AG20443 (cell line): ENCODE data around the gene CFHR1.
"Not testable (repeated sequence)": the region's sequence is repeated elsewhere in the genome, so short reads cannot be mapped to it uniquely, and the experiment has no call there.

Experiments used
- DNase-seq: peaks from one replicate; pipeline ENCODE4 v3.0.0; 2012; ENCODE audit warnings: low spot score, mixed read lengths

The CFHR1 gene

GRCh38 chr1:196819531-196819930 lies at the start of gene CFHR1:
CFHR1 (plus strand) TSS chr1:196819731; CDS start chr1:196819845, 114 bp downstream.
- DNase-seq = not testable (repeated sequence)

DNA sequence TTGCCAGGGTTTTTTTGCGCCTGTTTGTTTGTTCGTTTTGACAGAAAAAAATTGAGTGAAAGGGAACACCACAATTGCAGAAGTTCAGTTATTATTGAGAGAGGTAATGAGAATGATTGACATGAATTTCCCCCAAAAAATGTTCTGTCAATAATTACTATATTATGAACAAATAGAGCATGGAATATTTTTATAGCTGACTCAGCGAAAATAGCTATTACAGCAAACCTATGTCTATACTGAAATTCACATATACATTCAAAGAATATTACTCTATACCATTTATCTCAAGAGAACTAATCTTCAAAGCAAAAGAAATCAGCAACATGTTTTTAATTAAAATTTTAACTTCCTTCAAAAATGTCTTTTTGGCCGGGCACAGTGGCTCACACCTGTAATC lies 49.7 kb upstream of the CFHR1 start:
- DNase-seq = not testable (repeated sequence)

DNA sequence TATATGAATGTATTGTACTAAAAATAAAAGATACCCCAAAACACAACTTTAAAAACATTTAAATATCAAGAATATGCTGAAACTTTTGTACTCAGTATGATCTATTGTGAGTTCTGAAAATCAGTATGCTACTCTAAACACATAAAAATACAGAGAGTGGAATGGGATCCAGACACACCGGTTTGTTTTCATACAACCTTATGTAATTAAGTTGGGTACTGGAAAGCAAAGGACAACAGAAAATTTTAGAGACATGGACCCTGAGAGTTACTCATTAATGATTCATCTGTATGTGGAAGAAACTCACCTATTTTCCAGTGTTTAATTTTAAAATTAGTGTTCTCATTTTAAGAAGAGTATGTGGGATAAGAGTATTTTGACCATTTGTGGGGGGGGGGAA lies 45.8 kb upstream of the CFHR1 start:
- no peak for DNase-seq

DNA sequence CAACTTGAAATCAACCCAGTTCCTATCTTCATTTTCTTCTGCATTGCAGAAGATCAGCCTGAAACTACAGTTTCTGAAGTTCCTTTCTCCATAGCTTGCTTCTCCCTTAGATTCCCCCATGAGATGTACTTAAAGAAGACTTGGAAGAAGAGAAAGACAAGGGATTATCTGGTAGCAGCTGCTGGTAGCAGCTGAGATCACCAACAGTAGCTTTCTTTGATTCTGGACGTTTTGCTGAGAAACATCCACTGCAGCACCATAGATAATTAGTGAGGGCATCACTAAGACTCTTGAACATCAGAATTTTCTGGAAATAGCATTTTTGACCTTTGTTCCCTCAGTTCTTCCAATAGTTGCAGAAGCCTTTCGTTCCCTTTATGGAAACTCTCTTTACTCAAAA lies 45.4 kb upstream of the CFHR1 start:
- no peak for DNase-seq

GRCh38 chr1:196774603-196775002 lies 44.9 kb upstream of the CFHR1 start, which contains the start of gene CFHR3:
CFHR3 (plus strand) TSS chr1:196774840; CDS start chr1:196774887, 47 bp downstream.
- no peak for DNase-seq

GRCh38 chr1:196777603-196778002 lies 41.9 kb upstream of the CFHR1 start:
- DNase-seq = no peak

GRCh38 chr1:196779093-196779492 lies 40.4 kb upstream of the CFHR1 start:
- no peak for DNase-seq

DNA sequence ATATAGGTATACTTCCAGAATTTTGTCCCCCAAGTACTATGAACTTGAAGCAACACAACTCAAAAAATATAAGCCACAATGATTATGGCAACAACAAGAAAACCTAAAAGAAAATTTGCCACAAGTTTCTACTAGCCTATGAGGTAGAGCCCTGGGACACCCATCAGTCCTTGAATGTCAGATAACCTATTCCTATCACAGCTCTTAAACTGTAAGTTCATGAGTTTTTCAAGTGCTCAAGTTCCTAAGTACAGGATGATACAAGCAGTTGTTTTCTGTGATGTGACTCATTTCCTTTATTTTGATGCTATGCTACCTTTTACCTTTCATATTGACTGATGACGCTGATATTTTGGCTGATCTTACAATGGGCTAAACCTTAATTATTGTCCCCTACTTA lies 28.3 kb upstream of the CFHR1 start:
- DNase-seq = not testable (repeated sequence)

- not testable (repeated sequence) for DNase-seq
These were observed 25.4 kb upstream of the CFHR1 start for GRCh38 chr1:196794103-196794502.

DNA sequence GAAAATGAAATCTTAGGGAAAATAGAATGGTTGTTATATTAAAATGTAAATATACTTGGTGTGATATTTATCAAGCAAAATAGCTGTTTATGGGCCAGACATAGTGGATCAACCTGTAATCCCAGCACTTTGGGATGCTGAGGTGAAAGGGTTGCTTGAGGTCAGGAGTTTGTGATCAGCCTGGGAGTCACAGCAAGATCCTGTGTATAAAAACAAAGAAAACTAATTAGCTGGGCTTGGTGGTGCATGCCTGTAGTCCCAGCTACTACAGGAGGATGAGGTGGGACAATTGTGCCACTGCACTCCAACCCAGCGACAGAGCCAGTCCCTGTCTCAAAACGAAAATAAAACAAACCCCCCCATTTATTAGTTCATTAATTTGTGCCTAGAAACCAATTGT lies 21.6 kb upstream of the CFHR1 start:
- no peak for DNase-seq

DNA sequence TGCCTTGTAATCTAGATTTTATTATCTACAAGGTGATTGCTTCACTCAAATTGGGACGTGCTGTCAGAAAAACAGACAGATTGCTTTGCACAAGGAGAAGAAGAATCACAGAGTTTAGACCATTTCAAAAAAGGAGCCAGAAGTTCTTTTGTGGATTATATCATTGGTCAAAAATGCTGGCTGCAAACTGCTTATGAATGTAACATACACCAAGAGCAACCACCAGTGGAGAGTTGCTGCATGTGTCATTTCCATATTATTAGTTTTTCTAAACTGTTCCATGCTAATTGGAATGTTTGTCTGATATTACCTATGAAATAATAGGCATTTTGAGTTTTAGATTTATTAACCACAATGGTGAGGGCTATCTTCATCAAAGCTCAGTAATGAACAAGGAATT lies 17.6 kb upstream of the CFHR1 start:
- not testable (repeated sequence) for DNase-seq

DNA sequence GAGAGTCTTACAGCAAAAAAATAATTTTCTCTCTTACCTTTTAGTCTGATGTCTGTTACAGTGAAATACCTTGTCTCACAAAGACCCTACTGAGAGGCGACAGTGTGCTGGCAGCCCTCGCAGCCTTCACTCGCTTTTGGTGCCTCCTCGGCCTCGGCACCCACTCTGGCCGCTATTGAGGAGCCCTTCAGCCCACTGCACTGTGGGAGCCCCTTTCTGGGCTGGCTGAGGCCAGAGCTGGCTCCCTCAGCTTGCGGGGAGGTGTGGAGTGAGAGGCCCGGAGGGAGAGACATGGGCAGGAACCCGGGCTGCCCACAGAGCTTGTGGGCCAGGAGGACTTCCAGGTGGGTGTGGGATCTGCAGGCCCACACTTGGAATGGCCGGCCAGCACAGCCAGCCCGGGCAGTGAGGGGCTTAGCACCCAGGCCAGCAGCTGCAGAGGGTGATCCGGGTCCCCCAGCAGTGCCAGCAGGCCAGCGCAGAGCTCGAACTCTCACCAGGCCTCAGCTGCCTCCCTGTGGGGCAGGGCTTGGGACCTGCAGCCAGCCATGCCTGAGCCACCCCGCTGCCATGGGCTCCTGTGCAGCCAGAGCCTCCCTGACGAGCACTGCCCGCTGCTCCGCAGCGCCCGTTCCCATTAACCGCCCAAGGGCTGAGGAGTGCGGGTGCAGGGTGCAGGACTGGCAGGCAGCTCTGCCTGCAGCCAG lies 10.8 kb upstream of the CFHR1 start:
- DNase-seq = no peak

GRCh38 chr1:196817442-196817841 lies 2.1 kb upstream of the CFHR1 start:
- DNase-seq = not testable (repeated sequence)

DNA sequence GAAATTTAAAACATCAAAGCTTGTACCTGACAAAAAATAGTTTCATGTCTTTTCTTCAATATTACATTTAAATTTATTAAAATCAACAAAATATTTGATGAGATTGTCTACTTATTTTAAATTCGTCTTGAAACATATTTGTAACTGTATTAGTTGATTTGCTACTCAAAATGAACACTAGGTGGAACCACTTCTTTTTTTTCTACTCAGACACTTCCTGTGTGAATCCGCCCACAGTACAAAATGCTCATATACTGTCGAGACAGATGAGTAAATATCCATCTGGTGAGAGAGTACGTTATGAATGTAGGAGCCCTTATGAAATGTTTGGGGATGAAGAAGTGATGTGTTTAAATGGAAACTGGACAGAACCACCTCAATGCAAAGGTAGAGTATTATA lies 8.3 kb downstream of the CFHR1 start:
- not testable (repeated sequence) for DNase-seq

GRCh38 chr1:196849613-196850492 lies 30.3 kb downstream of the CFHR1 start:
- not testable (repeated sequence) for DNase-seq

DNA sequence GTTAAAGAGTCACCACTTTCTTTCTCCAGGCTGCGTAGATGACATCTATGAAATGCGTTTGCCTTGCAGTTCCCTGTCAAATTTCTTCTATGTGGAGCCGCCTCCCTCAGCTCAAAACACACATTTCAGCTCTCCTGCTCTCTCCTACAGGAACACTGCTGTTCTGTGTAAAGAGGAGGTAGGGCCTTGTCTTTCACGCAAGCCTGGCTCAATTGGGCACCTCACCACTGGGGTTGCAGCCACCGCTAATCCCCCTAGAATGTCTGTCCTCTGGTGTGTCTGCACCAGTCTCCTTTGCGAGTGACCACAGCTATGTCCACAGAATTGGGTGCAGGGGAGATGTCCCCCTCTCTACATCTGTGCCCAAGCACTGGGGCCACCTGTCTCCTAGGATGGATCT lies 36.5 kb downstream of the CFHR1 start:
- DNase-seq = no peak

- no peak for DNase-seq
These were observed 37.7 kb downstream of the CFHR1 start for GRCh38 chr1:196857188-196857587.

GRCh38 chr1:196858811-196859210 lies 39.3 kb downstream of the CFHR1 start:
- no peak for DNase-seq

GRCh38 chr1:196860323-196860884 lies 40.9 kb downstream of the CFHR1 start:
- DNase-seq = no peak

- no peak for DNase-seq
These were observed 41.9 kb downstream of the CFHR1 start for GRCh38 chr1:196861429-196861828.

DNA sequence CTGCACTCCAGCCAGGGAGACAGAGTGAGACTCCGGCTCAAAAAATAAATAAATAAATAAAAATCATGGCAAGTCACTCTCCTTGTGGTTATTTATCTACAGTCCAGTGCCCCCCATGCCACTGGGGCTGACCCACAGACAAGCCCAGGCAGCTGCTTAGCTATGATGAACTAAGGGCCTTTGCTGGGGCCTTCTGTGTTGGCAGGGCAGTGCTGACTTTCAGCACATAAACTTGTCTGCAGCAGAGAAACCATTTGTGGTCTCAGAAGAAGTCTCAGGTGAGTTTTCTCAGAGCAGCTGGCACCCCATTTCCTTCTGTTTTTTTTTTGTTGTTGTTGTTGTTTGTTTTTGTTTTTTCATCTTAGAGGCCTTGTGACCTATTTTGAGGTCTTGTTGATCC lies 47.4 kb downstream of the CFHR1 start:
- no peak for DNase-seq

GRCh38 chr1:196873385-196873784 lies 53.9 kb downstream of the CFHR1 start:
- DNase-seq = no peak

DNA sequence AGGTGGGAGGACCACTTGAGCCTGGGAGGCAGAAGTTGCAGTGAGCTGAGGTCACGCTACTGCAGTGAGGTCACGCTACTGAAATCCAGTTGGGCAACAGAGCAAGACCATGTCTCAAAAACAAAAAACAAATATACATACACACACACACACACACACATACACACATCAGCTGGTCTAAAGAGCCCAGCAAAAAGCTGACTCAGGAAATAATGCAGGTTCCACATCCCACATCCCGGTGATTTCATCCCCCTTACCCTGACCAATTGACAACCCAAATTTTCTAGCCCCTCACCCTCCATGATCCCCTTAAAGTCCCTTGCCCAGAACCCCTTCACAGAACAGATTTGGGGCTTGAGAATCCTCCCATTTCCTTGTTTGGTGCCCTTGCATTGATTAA lies 56.4 kb downstream of the CFHR1 start:
- no peak for DNase-seq
